RWPE1 (cell line): ENCODE results near the gene ADD2.

Experiments used
- CTCF ChIA-PET: fragments of 350-600 bp; sonication (Branson Sonifier 250); formaldehyde crosslinking; extraction: SDS; loops from one replicate; lab custom pipeline; 2021; lab: Yijun Ruan, JAX
- POLR2A ChIA-PET: fragments of 400-600 bp; formaldehyde crosslinking; extraction: SDS; loops from one replicate; lab custom pipeline; 2020; ENCODE audit warnings: antibody characterized with exemption; ENCODE audit not compliant: low non-redundant PET; lab: Yijun Ruan, JAX
- DNase-seq: peaks from one replicate; pipeline ENCODE4 v3.0.0; 2012; ENCODE audit warnings: low spot score
- H3K27ac ChIP-seq: fragments of 450-650 bp; 2 replicates; pipeline ENCODE4 v1.5.1; 2017
- TF ChIP-seq, protein P1 (sequence below): fragments of 450-650 bp; conservative IDR thresholded peaks from 2 replicates; pipeline ENCODE4 v1.5.1; 2017; ENCODE audit warnings: low read depth, mild to moderate bottlenecking

The ADD2 gene

DNA sequence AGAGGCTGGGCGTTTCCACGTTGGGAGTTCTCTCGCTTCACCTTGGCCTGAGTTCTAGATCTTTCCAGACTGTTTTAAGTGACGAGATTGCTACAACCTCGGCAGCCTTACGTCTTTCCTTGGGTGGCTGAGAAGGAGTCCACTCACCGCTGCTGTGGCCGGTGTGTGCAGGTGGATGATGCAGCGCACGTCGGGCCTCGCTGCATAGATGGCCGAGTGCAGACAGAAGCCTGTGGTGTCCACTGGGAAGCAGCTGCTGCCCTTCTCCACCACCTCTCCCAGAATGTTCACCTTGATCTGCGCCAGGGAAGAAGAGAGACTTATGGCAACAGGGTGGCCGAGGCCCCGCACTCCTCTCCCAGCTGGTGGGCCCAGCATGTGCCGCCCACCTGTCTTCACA is 75.7 kb downstream of the ADD2 start:
- ChIA-PET POLR2A (no interaction called here), CTCF (no interaction called here)
- H3K27ac ChIP-seq = no peak overlapping the region
- TF ChIP-seq, protein P1, sequence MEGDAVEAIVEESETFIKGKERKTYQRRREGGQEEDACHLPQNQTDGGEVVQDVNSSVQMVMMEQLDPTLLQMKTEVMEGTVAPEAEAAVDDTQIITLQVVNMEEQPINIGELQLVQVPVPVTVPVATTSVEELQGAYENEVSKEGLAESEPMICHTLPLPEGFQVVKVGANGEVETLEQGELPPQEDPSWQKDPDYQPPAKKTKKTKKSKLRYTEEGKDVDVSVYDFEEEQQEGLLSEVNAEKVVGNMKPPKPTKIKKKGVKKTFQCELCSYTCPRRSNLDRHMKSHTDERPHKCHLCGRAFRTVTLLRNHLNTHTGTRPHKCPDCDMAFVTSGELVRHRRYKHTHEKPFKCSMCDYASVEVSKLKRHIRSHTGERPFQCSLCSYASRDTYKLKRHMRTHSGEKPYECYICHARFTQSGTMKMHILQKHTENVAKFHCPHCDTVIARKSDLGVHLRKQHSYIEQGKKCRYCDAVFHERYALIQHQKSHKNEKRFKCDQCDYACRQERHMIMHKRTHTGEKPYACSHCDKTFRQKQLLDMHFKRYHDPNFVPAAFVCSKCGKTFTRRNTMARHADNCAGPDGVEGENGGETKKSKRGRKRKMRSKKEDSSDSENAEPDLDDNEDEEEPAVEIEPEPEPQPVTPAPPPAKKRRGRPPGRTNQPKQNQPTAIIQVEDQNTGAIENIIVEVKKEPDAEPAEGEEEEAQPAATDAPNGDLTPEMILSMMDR = no peak
- DNase-seq = no peak

GRCh38 chr2:70691497-70692140 is 76.4 kb downstream of the ADD2 start:
- DNase-seq = no peak
- CTCF ChIA-PET = no interaction called here
- TF ChIP-seq, protein P1 = no peak
- no peak overlapping the region for H3K27ac ChIP-seq
- POLR2A ChIA-PET = no interaction called here

DNA sequence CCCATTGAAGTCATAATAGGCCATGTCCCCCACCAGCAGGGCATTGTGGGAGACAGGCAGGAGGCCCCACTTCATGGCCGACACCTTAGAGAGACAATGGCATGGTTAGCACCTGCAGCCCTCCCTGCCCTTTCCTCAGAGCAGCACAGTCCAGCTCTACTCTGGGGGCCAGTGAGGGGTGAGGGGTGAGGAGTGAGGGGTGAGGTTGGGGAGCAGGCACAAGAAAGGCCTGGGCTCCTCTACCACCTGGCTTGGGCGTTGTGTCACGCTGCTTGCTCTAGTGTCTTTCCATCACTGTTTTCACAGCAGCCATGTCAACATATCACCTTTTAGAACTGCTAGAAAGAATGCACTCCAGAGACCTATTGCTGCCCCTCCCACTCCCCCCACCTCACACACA is 77.2 kb downstream of the ADD2 start:
- no peak for DNase-seq
- H3K27ac ChIP-seq = no peak overlapping the region
- POLR2A ChIA-PET = no interaction called here
- TF ChIP-seq, protein P1 = no peak
- CTCF ChIA-PET = interaction anchor here (0.6 kb wide), 1 partner anchor 258 kb away, joined by 3 read pairs; no protein-coding TSS in a partner anchor

DNA sequence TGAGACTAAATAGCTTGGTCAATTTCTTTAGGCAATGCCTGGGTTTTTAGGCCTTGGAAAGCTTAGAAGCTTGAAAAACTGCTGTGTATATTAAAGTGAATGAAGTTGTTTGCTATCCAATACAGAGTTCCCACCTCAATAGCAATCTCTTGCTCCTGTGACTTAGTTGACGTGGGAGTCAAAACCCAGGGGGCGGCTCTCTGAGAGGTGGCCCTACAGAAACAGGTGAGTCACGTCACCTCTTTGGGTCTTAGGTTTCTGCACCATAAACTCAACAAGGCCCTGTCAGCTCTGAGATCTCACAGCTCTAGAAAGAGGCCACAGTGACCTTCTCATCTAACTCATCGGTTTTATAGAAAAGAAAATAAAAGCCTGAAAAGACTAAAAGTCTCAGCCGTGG is 79.6 kb downstream of the ADD2 start:
- TF ChIP-seq, protein P1 = no peak
- ChIA-PET CTCF (no interaction called here), POLR2A (no interaction called here)

DNA sequence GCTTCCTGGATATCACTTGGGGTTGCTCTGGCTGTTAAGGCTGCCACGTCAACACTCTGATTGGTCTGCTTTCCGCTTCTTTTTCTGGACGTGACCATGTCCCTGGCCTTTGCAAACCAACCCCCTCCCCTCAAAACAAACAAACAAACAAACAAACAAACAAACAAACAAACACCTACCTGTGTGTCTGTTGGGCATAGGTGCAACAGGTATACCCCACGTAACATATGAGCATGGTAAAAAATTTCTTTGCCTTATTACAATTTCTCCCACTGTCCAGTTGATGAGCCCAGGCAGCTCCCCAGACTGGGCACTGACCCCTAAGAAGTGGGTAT is 80.6 kb downstream of the ADD2 start:
- H3K27ac ChIP-seq = no peak overlapping the region
- POLR2A ChIA-PET = no interaction called here

More for the DNA sequence above, 79.6 kb downstream of the ADD2 start:
- DNase-seq = no peak
- H3K27ac ChIP-seq = no peak overlapping the region

GRCh38 chr2:70686577-70687460 is 81.2 kb downstream of the ADD2 start:
- peak; percentile 74 for DNase-seq
- ChIA-PET POLR2A (no interaction called here), CTCF (interaction anchor here (0.5 to 1.7 kb wide), 4 partner anchors 82 to 383 kb away, joined by 3 to 7 read pairs (median 4); no protein-coding TSS in a partner anchor)
- TF ChIP-seq, protein P1 = no peak
- no peak overlapping the region for H3K27ac ChIP-seq

More for the DNA sequence above, 80.6 kb downstream of the ADD2 start:
- TF ChIP-seq, protein P1 = no peak
- no peak for DNase-seq
- CTCF ChIA-PET = interaction anchor here (0.5 to 1.7 kb wide), 3 partner anchors 82 to 384 kb away, joined by 3 to 5 read pairs (median 4); no protein-coding TSS in a partner anchor
